HS-5 (cell line): Measurements from ENCODE around the gene GRID2.

ENCODE experiments used
- DNase-seq: peaks from one replicate; pipeline ENCODE4 v3.0.0-alpha.2; 2012; ENCODE audit warnings: low read depth

The GRID2 gene

DNA sequence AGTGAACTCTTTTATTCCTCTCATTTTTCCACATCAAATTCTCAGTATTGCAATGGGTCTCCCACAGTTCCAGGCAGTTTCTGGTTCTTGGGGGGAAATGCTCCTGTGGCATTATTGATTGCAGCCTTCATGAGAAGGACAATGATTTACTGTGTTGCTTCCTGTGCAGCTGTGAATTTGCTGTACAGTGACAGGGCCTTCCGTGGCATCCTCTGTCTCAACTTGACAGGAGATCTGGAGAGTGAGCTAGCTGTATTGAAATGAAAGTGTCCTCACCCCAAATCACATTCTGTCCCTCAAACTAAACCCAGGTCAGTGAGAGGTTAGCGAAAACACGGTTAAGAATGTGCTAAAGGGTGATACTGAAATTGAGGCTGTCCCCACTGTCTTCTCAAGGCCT is 1447.6 kb downstream of the GRID2 start:
- DNase-seq: no peak

DNA sequence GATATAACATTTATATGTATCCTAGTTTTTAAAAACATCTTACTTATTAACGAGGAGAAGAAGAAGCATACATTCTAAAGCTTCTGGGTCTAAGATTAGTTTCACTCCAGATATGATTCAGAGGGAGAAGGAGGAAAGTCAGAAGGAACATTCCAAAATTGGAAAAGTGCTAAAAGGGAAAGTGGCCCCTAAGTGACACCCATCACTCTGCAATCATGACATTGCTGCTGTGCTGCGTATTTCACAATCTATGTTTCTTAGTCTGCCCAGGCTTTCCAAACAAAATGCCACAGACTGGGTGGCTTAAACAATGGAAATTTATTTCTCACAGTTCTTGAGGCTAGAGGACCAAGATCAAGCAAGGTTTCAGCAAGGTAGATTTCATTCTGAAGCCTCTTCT is 1452.3 kb downstream of the GRID2 start:
- DNase-seq: no peak

DNA sequence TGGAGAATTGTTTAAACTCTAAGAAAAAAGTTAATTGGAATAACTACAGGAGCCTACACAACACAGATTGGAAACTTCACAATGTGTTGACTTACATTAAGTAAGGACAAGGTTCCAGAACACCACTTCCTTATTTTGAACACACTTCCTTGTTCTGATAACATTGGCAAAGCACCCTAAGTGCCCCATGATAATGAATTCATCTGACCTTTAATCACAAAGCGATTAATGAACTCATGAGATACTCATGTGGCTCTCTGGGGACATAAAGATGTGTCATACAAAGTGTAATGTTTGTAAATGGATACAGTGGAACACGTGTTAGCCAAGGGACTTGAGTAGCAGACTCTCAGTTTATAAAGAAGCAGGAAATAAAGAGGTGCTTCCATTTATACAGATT is 1455.7 kb downstream of the GRID2 start:
- DNase-seq: no peak

DNA sequence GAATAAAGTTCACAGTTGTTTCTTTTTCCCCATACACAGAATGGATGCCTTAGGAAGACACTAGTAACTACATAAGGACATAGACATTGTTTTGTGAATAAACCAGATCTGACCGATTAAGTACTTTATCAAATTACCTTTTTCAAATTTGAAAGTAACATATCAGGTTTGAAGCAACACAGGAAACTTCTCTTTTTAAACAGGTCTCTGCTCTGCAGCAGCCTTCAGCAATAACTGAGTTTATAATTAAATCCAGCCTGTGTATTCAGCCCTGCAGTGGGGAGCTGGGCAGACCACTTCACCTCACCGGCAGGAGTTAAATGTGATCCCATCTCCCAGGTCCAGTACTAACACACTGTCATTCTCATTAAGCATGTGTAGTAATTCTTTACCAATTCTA is 1456.5 kb downstream of the GRID2 start:
- DNase-seq: no peak

DNA sequence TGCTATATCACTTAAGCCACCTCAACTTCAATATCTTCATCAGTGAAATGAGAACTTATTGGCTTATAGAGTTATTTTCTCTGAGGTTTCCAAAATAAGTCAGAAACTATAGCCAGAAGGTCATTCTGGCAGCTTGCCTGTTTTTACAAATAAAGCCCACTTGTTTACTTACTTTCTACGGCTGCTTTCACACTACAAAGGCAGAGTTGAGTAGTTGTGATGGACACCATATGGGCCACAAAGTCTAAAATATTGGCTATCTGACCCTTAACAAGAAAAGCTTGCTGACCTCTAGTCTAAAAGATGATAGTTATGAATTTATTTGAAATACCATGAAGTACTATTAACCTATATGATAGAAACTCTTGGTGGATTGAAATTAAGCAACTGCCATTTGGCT is 1457.5 kb downstream of the GRID2 start:
- DNase-seq: no peak

DNA sequence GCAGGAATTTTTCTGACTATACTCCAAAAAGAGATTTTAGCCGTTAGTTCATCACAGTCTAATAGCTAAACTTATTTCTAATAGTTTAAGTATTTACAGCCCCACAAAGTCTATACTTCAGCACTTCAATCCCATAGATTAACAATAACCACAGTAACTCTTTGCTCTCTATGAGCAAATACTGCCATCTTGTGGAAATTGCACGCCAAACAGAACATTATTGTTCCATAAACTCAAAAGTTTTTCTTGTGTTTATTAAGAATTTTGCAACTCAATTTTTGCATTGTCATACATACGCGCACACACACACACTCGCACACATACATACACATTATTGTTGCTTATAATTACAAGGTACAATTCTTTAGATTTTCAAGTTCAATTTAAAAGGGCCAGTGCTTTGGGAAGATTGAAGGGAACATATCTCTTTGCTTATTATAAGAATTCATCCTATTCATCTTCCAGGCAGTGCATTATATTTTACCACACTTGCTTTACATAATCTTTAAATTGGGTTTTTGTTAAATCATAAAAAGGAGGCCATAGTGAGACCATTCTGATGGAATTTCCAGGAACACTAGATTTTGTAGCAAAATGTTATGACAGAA is 1461.0 kb downstream of the GRID2 start:
- peak; percentile 19 for DNase-seq

DNA sequence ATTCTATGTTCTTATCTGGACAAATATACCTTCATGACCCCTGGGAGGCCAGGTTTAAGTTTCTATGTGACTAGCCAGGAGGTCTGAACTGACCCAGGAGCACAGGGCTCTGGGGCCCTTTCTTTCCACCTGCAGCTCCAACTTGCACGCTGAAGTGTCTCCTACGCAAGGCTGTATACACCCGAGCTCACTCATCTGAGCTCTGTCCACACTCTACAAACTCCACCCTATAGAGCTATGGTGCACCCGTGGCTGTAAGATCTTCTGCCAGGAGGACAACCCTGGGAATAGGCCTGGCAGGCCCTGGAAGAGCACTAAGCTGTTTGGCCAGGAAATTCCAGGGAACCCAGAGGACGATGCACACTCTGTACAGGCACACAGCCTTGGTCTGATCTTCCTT is 1464.2 kb downstream of the GRID2 start:
- DNase-seq: no peak

DNA sequence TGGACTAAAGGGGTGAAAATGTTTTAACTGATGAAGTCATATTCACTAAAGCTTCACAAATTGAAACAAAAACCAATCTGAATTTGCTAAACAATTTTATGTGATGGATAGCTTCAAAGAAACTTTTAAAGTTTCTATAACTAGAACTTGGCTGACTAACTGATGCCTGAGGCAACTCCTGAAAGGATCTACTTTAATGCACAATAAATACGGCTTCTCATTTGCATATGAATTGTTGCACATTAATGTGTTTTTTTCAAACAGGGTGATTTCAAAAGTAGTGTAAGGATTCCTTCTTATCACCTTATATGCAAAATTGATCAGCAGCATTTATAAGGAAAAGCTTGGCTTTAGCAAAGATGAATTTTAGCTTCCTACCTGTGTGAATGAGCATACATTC is 1466.4 kb downstream of the GRID2 start:
- no peak for DNase-seq

DNA sequence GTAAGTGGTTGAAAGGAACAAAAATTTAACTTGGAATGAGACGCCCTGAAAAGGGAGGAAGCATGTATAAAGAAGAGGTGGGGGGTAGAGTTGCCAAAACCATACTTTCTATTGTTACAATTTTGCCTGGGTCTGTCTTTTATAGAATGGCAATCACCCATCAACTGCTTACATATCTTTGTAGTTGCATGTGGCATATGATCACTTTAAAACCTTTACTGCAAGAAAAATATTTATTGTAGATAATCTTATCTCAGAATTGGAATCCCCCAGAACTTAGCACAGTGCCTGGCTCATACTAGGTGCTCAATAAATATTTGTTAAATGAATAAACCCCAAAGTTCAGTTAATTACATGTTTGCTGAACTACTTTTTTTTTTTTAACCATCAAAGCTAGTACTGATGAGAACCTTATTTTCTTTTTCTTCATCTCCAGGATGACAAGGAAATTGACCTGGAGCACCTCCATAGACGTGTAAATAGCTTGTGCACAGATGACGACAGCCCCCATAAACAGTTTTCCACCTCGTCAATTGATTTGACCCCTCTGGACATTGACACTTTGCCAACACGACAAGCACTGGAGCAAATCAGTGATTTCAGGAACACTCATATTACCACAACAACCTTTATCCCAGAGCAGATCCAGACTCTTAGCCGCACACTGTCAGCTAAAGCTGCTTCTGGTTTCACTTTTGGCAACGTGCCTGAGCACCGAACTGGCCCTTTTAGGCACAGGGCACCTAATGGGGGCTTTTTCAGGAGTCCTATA is 1468.1 kb downstream of the GRID2 start:
- no peak for DNase-seq

DNA sequence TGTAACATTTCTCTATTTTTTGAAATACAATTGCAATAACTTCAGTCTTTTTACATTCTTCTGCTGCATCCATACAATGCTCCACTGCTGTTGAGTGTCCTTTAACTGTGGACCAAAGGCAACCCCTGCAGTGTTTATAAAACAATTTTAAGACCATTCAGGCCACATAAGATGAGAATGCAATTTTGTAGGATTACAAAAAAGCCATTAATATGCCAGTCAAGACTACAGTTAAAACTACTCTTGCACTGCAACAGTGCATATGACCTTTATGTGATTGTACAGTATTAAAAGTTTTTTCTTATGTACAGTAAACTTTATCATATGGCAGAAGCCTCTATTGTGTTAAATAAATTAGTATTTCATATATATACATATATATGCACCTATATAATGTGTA is 1469.1 kb downstream of the GRID2 start:
- no peak for DNase-seq

DNA sequence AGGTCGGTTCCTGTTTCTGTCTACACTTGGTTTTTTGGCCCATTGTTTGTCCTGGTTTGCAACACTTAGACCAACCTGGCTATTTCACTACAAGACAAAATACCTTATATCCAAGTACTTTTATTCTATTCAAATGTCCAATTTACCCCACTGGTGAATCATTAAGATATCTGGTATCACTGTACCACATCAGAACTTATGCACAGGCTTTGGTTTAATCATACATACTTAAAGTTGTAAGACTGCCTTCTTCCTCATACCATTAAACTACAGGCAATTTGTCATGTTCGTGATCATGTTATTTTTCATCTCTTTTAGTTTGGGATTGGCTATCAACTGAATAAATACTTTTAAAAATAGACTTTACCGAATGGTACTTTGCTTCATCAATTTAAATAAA is 1471.8 kb downstream of the GRID2 start:
- no peak for DNase-seq

DNA sequence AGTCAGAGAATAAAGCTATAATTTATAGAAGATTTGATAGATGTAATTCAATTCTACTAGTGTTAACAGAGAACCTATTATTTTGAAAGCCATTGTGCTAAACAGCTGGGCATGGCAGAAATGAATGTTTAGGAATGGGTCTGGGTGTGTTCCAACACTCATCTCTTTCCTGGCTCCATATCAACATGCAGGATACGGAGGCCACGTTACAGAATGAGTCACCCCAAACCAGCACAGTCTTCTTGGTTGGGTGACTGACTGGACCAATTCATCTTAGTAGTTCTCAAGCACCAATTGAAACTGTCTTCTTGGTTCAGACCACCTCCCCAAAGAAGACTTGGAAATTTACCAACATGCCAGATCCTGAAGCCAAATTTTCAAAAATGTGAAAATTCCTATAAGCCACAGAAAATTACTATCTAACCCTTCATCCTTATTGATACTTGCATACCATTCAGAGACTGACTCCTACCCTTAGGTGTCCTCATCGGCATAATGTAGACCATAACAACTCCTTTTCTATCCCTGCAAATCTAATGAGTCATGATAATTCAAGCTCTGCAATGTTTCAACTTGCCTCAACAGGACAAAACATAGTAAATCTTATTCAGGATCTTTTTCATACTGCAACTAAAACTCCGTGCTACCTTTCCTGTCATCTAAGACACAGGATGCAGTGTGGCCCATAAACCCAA is 1472.8 kb downstream of the GRID2 start:
- peak; percentile 59 for DNase-seq

DNA sequence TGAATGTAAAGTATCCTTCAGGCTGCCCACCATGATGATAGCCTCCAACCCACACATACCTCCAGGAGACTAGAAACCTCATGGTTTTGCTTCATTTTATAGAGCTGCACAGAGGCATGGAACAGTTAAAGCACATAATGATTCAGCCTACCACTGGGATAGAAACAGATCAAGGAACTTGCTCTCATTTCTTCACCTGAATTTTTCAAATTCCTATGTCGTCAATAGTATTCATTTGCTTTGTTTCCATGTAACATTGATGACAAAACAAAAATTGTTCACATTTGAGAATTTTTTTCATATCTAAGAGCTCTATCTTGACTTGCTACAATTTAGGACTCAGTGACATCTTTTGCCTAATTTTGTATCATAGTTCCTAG is 1473.3 kb downstream of the GRID2 start:
- DNase-seq: no peak

DNA sequence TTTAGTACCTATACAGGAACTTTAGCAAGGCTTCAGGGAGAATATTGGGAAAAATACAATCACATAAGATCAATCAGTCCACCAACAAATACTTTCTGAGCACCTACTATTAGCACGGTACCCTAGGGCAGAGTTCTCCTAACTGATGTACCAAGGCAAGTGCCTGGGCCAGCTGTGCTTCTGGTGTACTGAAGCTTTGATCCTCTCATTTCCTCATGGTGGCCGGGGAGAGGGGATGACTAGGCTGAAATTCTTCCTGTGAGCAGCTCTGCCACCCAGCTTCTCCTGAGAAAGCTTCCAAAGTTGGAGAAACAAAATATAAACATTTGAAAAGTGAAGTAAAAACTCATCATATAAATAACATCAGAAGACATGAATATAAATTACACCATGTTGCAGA is 1475.5 kb downstream of the GRID2 start:
- no peak for DNase-seq

DNA sequence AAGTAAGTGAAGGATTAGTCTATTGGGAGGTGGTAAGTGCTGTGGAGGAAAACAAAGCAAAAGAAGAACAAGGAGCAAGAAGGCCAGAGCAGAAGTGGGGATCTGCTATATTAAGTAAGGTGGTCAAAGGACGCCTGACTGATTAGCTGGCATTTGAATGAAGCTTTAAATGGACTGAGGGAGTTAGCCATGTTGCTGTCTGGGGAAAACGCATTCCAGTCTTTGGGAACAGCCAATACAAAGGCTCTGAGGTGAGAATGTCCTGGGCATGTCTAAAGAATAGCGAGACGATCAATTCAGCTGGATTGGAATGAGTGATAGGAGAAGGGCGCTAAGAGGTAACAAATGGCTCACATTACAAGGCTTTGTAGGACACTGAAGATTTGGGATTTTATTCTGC is 1476.3 kb downstream of the GRID2 start:
- no peak for DNase-seq

DNA sequence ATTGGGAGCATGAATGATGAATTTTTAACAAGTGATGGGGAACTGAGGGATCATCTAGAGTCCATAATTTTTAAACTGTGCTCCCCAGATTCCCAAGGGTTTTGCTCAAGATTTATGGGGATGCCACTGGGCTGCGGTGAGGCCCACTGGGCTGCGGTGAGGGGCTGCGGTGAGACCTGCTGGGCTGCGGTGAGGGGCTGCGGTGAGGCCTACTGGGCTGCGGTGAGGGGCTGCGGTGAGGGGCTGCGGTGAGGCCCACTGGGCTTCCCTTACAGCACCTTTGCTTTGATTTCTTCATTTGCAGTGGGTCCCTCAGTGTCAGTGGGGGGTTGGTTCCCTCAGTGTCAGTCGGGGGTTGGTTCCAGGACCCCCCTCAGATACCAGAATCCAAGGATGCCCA is 1477.4 kb downstream of the GRID2 start:
- no peak for DNase-seq

DNA sequence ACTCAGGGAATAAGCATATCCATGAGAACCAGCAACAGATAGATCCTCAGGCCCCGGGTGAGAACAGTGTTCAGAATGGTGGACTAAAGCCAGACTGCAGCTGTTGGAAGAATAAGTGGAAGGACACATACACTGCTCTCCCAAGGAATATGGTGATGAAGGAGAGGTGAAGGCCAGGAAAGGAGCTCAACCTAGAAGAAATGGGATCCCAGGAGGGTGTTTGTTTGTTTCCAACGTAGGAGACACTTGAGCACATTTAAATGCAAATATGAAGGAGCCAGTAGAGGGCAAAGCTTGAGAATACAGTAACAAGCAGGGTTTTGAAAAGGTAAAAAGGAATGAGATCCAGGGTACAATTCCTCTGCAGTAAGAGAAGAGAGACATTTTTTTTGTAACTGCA is 1482.4 kb downstream of the GRID2 start:
- no peak for DNase-seq

DNA sequence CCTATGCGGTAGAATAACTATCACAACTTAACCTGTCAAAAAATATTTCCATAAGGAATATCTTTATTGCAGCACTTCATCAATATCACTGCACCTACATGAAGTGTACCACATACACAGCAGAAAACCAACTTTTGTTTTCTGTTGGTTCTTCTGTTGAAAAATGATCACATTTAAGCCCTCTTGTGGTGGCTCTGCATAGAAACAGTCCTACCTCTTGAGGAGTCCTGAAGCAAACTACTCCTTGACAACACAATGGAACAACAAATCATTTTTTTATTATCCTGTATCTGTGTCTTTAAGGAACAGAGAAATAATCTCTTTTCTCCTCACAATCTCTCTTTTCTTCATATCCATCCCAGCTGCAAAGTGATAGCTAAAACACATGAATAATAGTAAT is 1484.9 kb downstream of the GRID2 start:
- DNase-seq: no peak

DNA sequence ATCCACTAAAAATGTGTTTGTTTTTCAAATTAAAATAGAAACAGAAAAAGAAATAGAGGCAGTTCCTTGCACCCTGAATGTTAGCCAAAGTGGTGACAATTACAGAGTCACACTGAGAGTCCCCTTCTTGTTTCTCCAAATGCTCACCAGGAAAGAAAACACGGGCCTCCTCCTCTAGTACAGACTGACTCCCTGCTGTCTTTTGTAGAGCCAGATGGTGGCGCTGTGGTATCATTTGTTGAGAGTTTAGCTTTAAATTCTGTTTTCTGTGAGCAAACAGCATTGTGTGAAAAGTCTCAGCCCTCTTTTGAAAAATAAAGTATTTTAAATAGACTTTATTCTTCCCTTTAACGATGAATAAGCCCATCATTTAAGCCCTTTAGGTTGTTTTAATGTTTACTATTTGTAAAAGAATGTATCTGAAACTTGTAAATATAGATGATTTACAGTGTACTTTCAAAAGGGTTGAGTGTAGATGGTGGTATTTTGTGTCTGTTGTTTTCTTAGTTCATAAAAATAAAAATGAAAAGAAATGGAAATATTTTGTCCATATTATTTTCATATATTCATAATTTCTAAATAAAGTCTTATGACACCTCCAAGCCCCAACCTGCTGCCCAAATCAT is 1487.9 kb downstream of the GRID2 start:
- peak; percentile 20 for DNase-seq

DNA sequence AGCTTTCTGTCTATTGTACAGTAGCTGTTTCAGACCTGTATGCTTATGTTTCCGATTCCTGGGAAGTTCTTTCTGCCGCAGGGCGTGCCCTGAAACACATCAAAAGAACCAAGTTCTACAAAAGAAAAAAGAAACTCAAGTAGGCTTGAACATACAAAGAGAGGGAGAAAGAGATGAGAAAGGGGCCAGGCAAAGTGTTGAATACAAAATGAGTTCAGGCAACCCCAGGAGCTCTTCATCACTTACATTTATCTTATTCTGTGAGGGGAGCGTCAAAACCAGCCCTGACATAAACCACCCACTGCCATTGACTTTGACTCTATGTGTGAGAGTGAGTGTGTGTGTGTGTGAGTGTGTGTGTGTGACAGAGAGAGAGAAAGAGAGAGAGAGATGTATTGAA is 1498.3 kb downstream of the GRID2 start:
- DNase-seq: no peak

DNA sequence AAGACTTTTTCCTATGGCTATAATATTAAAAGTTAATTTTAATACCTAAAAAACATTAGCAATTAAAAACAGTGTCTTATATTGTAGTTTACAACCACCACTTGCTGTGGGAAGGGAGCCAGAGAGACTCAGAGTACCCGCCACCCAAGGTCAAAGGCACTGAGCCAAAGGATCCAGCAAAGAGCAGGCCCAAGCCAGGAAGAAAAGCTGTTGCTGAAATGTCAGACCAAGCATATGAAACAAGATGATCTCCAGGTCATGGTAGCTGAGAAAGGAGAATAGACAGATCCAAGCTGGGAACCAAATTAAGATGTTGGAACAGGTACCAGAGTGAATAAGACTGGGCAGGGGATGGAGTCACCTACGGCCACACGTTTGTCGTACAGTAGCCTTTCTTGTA is 1506.0 kb downstream of the GRID2 start:
- DNase-seq: no peak

DNA sequence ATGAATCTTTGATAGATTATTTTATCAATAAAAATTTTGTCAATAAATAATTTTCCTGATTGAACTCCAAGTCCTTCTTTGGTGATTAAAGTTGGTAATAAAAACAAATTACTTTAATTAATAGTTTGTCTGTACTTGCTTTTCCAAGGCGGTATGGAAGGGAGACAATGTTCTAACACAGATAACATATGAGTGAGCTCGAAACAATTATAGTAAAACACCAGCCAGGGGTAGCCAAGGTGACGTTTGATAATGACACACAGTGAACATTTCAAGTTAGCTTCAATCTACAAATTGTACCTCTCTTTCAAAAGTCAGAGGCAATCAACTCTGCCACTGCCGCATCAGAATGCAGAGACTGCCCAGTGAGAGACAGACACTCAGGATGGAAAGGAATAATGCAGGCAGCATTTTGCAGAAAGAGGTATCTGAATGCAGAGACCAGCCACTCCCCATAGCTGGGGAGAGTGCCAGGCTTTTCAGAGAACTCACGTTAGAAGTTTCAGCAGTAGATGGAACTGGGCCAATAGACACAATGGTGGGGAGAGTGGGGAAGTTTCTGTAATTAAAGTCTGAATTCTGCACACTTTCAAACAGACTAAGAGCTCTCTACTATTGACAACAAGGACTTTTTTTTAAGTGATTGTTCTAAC is 1506.7 kb downstream of the GRID2 start:
- DNase-seq: no peak

DNA sequence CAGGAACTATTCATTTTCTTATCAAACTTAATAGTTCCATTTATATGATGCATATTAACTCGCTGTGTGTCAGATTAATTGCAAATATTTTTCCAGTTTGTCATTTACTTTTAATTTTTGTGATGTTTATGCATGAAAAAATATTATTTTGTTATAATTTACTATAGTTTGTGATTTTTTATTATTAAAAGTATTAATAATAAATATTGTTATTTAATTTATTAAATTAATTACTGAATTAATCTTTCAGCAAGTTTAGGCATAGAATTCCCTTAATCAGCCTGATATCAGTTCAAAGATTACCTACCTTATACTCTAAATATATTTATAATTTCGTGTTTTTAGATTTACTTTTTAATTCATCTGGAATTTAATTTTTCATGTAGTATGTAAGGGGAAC is 1509.3 kb downstream of the GRID2 start:
- DNase-seq: no peak
